ENCODE measurements around the gene DLG5.

Gene DLG5

GRCh38 chr10:77949167-77949566 lies 22.6 kb upstream of the DLG5 start:
- no peak for TF ChIP-seq CTCF (conservative IDR thresholded peaks at IDR 0.05; ENCODE audit: low read depth, low read length)
- no peak overlapping the region for H3K4me3 ChIP-seq (ENCODE audit: low read depth, low read length)
- DNase-seq (ENCODE audit: low read depth) = peak; percentile 50

- H3K4me3 ChIP-seq (ENCODE audit: low read depth, low read length) = no peak overlapping the region
- no peak for DNase-seq (ENCODE audit: low read depth)
- TF ChIP-seq CTCF (conservative IDR thresholded peaks at IDR 0.05; ENCODE audit: low read depth, low read length) = no peak
Measured at GRCh38 chr10:77946084-77946483, 19.5 kb upstream of the DLG5 start.

GRCh38 chr10:77944519-77944918 lies 18.0 kb upstream of the DLG5 start:
- no peak for TF ChIP-seq CTCF (conservative IDR thresholded peaks at IDR 0.05; ENCODE audit: low read depth, low read length)
- peak; percentile 95 for DNase-seq (ENCODE audit: low read depth)
- no peak overlapping the region for H3K4me3 ChIP-seq (ENCODE audit: low read depth, low read length)

- H3K4me3 ChIP-seq (ENCODE audit: low read depth, low read length) = no peak overlapping the region
- no peak for TF ChIP-seq CTCF (conservative IDR thresholded peaks at IDR 0.05; ENCODE audit: low read depth, low read length)
Measured at GRCh38 chr10:77943121-77943901, 16.8 kb upstream of the DLG5 start.

GRCh38 chr10:77941790-77942189 lies 15.2 kb upstream of the DLG5 start:
- H3K4me3 ChIP-seq (ENCODE audit: low read depth, low read length) = no peak overlapping the region
- no peak for DNase-seq (ENCODE audit: low read depth)
- TF ChIP-seq CTCF (conservative IDR thresholded peaks at IDR 0.05; ENCODE audit: low read depth, low read length) = no peak

More at GRCh38 chr10:77943121-77943901, 16.8 kb upstream of the DLG5 start:
- DNase-seq (ENCODE audit: low read depth) = peak; percentile 87

- peak; percentile 60 for DNase-seq (ENCODE audit: low read depth)
- no peak for TF ChIP-seq CTCF (conservative IDR thresholded peaks at IDR 0.05; ENCODE audit: low read depth, low read length)
- no peak overlapping the region for H3K4me3 ChIP-seq (ENCODE audit: low read depth, low read length)
Measured at GRCh38 chr10:77940627-77941026, 14.1 kb upstream of the DLG5 start.

GRCh38 chr10:77940225-77940624 lies 13.7 kb upstream of the DLG5 start:
- no peak for DNase-seq (ENCODE audit: low read depth)
- no peak for TF ChIP-seq CTCF (conservative IDR thresholded peaks at IDR 0.05; ENCODE audit: low read depth, low read length)
- no peak overlapping the region for H3K4me3 ChIP-seq (ENCODE audit: low read depth, low read length)

Data from choroid plexus epithelial cell (primary cell).